ENCODE measurements around the gene ATG4C.

ATG4C gene

GRCh38 chr1:62891956-62892562 lies 108.1 kb downstream of the ATG4C start:
- TF ChIP-seq, protein P1, sequence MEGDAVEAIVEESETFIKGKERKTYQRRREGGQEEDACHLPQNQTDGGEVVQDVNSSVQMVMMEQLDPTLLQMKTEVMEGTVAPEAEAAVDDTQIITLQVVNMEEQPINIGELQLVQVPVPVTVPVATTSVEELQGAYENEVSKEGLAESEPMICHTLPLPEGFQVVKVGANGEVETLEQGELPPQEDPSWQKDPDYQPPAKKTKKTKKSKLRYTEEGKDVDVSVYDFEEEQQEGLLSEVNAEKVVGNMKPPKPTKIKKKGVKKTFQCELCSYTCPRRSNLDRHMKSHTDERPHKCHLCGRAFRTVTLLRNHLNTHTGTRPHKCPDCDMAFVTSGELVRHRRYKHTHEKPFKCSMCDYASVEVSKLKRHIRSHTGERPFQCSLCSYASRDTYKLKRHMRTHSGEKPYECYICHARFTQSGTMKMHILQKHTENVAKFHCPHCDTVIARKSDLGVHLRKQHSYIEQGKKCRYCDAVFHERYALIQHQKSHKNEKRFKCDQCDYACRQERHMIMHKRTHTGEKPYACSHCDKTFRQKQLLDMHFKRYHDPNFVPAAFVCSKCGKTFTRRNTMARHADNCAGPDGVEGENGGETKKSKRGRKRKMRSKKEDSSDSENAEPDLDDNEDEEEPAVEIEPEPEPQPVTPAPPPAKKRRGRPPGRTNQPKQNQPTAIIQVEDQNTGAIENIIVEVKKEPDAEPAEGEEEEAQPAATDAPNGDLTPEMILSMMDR (IDR thresholded peaks at IDR 0.05), result no peak

DNA sequence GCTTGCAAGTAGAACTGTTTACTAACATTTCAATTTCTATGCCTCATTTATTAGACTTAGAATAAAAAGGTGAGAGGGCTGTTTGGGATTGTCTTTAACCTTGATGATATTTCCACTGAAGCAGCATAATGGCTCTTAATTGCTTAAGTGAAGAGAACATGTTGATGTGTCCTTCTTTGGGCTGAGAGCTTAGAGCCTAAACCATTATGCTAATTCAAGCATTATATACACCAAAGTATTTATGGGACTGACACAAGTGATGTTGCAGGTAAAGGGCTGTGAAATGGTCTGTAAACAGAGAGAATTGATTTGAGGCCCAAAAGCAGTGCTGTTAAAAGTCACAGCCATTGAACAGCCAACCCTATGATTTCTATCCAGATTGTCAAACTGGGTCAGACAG lies 113.9 kb downstream of the ATG4C start:
- TF ChIP-seq, protein P1 (IDR thresholded peaks at IDR 0.05), result no peak

- TF ChIP-seq, protein P1 (IDR thresholded peaks at IDR 0.05), result no peak
These were observed 116.6 kb downstream of the ATG4C start for GRCh38 chr1:62900566-62900965.

DNA sequence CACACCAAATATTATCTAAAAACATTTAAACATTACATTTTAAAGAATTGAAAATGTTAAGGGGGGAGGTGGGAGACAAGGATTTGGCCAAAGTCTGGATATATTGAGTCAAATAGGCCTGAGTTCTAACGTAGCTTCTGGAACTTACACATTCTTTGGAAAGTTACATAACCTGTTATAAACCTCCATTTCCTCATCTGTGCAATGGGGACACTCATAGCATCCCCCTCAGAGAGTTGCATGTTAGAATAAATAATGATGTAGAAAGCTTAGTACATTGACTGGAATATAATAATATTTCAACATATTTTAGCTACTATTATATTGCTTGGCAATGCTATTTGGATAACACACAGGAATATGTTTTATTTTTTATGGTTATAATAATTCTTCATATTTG lies 117.7 kb downstream of the ATG4C start:
- TF ChIP-seq, protein P1 (IDR thresholded peaks at IDR 0.05), result no peak

- TF ChIP-seq, protein P1 (IDR thresholded peaks at IDR 0.05), result no peak
These were observed 119.6 kb downstream of the ATG4C start for GRCh38 chr1:62903522-62903921.

DNA sequence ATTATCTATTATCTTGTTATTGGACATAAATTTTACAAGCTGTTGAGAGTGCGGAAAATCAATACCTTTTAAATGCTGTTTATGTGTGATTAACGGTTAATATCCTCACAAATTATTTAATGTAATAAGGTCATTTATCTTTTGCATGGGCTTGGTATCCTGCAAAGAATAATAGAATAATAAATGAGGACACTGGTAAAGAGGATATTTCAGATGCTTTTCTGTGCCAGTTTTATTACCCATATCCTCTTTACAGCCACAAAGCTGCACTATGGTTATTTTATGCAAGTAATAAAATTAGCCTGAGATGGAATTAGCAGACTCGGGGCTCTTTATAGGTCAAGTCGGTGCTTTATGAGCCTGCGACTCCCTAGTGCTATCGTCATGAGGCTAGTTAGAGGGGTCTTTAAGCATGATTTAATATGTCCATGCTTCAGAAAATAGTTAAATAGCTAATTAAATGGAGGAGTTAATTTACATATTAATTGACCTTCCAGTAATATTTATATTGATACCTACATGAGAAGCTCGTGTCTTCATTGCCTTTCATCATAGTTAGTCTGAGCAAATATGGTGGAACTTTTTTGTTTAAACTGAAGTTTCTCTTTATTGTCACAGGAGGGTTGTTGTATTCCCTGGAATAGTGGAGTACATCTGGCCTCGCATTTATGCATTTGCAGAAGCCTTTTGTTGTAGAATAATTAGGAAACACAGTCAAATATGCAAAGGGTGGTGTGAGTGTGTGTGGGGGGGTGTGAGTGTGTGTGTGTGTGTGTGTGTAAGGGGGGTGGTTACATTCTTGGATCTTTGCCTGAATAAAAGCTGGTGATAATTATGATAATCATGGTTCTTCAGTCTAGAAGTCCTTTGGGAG lies 120.3 kb downstream of the ATG4C start:
- TF ChIP-seq, protein P1 (IDR thresholded peaks at IDR 0.05), result no peak

- TF ChIP-seq, protein P1 (IDR thresholded peaks at IDR 0.05), result no peak
These were observed 120.9 kb downstream of the ATG4C start for GRCh38 chr1:62904856-62905225.
